Motor neuron (in vitro differentiated cells): Measurements from ENCODE around the gene GATA2. TPM values are rescaled to one million over a fixed set of nuclear protein-coding genes. Genes with fewer than 3 reads are reported as not detected.

Experiments
- ATAC-seq, 8 experiments: fragments of 200-7000 bp; cut with Tn5 transposase; replicated peaks in 6 of 8; 2 replicates each; pipeline ENCODE4 v1.8.0; 2021; ENCODE audit warnings: mild to moderate bottlenecking in 8 of 8, moderate library complexity in 8 of 8
- H3K27ac ChIP-seq, 2 donors: fragments of 250-450 bp; sonication (Bioruptor Pico); 2 replicates each; pipeline ENCODE4 v1.9.0; 2021; ENCODE audit warnings: antibody characterized with exemption in 2 of 2, mild to moderate bottlenecking in 2 of 2, moderate library complexity in 1 of 2
- H3K4me1 ChIP-seq, 2 donors: fragments of 250-450 bp; sonication (Bioruptor Pico); replicated peaks in 1 of 2; 2 replicates each; pipeline ENCODE4 v1.6.1; 2021; ENCODE audit warnings: antibody characterized with exemption in 2 of 2, mild to moderate bottlenecking in 2 of 2, moderate library complexity in 1 of 2
- H3K4me3 ChIP-seq, 5 donors: fragments of 250-450 bp; sonication (Bioruptor Pico); 2 replicates each; pipeline ENCODE4 v1.9.0; 2021; ENCODE audit warnings: antibody characterized with exemption in 5 of 5, mild to moderate bottlenecking in 5 of 5, moderate library complexity in 4 of 5
- WGBS, 10 experiments: fragments of 450-650 bp; shearing (Covaris generic); methylation state at CpG; one replicate each; pipeline ENCODE4 v1.0.0; 2022; 5-methylcytosine and 5-hydroxymethylcytosine counted together
- in situ Hi-C, 9 experiments: fragments of 400-800 bp; cut with MboI; loops; one replicate each; pipeline ENCODE4 v1.15.0; 2021; ENCODE audit warnings: low sequenced_read_pairs in 9 of 9, low pct_unique_long_range_greater_than_20kb in 2 of 9; ENCODE audit not compliant: unreplicated experiment in 9 of 9
- total RNA-seq, 8 experiments: library from RNA; unstranded; fragments of 300-600 nt; gene quantifications; 2 replicates each; pipeline versions ENCODE4 v1.2.3 to v1.2.4, GENCODE V29; 2022

The GATA2 gene
- total RNA-seq, 8 experiments from 2014 or later: 0.27 to 14.8 (median 1.6) TPM

DNA sequence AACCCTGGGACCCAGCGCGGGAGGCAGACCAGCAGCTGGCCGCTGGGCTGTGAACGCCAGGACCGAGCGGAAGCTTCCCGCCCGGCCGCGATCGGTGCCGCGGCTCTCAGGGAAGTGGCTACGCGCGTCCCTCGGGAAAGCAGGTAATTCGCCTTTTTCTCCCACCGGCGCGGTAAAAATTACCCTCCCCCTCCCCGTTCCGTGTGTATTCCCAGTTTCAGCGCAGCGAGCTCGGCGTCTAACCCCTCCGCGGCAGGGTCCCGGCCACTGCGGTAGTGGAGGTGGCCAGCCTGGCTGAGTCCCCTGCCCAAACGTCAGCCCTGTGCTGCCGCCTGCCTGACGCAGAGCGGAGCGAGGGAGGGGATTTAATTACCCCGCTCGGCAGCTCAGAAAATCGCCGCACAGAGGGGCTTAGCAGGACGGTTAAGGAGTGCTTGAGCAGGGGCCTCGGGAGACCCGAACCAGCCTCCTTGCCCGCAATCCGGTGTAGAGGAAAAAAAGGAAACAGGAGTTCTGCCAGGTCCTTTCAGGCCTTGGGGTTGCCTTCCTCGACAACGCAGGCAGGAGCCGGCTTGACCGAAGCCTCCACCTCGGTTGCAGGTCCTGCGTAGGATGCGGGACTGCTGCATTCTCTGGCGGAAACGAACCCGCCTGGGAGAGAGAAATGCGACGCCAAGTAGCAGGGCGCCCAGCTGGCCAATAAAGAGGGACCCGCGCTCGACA, 2.9 kb downstream of the GATA2 start:
- in situ Hi-C loops: loop anchor here in 1 of 9 experiments (25.0 kb wide), 1 partner anchor 403 kb away; no protein-coding TSS in a partner anchor

DNA sequence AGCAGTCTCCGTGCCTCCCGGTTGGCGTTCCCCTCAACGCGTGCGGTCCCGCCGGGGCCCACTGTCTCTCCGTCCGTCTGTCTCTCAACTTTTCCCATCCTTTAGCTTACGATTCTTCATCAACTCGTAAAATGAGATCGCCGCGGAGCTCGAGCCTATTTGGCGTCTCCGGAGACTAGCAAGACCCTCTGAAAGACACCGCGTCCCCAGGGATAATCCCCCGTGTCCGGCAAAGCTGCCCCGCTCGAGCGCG, 3.4 kb downstream of the GATA2 start:
- peak overlapping the region in 3 of 5 donors; percentile 15 to 25 (median 24) for H3K4me3 ChIP-seq
- 0 to 4% (median 1%) methylated on average over 6 to 25 of the region's 26 CpGs; no CpG with 5 or more reads in 5 of the 10 experiments for WGBS, 10 experiments
- no peak overlapping the region for H3K27ac ChIP-seq
- no peak for ATAC-seq
- H3K4me1 ChIP-seq: peaks cover 20 to 37% of the 10 kb centered on the region in 2 donors
- in situ Hi-C loops: loop anchor here in 1 of 9 experiments (25.0 kb wide), 1 partner anchor 402 kb away; no protein-coding TSS in a partner anchor

More for the DNA sequence above, 2.9 kb downstream of the GATA2 start:
- peak overlapping the region in 3 of 5 donors; percentile 15 to 25 (median 24) for H3K4me3 ChIP-seq
- 0 to 8% (median 2%) methylated on average over 1 to 23 of the region's 61 CpGs; no CpG with 5 or more reads in 4 of the 10 experiments for WGBS, 10 experiments
- no peak overlapping the region for H3K27ac ChIP-seq
- peaks cover 20 to 37% of the 10 kb centered on the region in 2 donors for H3K4me1 ChIP-seq
- ATAC-seq: peak; percentile 4 to 57 (median 28)

DNA sequence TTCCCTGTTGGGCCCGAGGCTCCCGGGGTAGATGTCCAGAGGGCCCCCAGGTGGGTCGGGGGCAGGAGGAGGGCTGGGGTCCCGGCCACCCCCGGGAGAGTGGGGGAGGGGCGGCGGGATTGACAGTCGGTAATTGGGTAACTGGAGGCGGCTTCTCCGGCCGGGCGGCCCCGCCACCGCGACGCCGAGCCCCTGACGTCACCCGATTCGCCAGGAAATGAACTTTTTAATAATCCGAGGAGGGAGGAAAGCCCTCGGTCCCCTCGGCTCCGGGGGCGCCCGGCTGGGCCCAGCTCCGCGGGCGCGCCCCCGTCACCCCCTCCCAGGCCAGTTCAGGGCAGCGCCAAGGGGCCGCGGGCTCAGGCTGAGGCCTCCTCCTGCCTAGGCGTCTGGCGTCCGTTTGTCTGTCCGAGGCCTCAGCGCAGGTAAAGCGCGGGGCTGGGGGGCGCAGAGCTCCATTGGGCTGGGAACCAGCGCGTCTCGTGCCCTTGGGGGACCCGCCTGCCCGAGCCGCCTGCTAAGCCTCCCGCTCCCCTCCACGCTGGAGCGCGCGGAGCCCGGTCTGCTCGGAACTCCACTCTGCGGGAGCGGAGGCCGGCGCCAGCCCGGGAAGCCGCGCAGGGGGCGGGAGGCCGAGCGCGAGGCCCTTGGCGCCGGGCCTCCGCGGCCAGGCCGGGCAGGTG, 3.9 kb downstream of the GATA2 start:
- WGBS, 10 experiments: 0 to 3% (median 0%) methylated on average over 3 to 9 of the region's 71 CpGs; no CpG with 5 or more reads in 3 of the 10 experiments
- in situ Hi-C loops: loop anchor here in 1 of 9 experiments (25.0 kb wide), 1 partner anchor 402 kb away; no protein-coding TSS in a partner anchor
- peak in 6 of 8 experiments; percentile 3 to 20 (median 8) for ATAC-seq
- Histone ChIP-seq H3K27ac (no peak overlapping the region), H3K4me1 (peaks cover 20 to 37% of the 10 kb centered on the region in 2 donors), H3K4me3 (peak overlapping the region in 3 of 5 donors; percentile 15 to 25 (median 24))

DNA sequence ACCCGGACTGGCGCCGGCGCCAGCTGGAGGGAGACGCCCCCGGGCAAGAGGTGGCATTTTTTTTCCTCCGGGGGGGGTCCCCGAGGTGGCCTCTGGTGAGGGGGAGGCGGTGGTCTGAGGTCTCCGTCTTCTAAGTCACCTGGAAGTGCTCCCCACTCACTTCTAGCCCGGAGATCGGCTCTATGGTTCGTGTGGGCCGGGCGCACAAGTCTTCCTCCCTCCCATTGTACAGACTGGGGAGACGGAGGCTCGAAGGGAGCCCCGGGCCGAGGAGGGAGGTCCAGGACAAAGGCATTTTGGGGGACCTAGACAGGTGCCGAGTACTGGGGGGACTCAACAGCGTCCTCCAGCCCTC, 4.4 kb downstream of the GATA2 start:
- in situ Hi-C loops: loop anchor here in 1 of 9 experiments (25.0 kb wide), 1 partner anchor 401 kb away; no protein-coding TSS in a partner anchor
- H3K4me1 ChIP-seq: peaks cover 20 to 40% of the 10 kb centered on the region in 2 donors
- 20% methylated on average over 2 of the region's 21 CpGs; no CpG with 5 or more reads in 9 of the 10 experiments for WGBS, 10 experiments
- no peak overlapping the region for H3K27ac ChIP-seq
- H3K4me3 ChIP-seq: peak overlapping the region in 2 of 5 donors; percentile 15 to 25
- ATAC-seq: no peak

DNA sequence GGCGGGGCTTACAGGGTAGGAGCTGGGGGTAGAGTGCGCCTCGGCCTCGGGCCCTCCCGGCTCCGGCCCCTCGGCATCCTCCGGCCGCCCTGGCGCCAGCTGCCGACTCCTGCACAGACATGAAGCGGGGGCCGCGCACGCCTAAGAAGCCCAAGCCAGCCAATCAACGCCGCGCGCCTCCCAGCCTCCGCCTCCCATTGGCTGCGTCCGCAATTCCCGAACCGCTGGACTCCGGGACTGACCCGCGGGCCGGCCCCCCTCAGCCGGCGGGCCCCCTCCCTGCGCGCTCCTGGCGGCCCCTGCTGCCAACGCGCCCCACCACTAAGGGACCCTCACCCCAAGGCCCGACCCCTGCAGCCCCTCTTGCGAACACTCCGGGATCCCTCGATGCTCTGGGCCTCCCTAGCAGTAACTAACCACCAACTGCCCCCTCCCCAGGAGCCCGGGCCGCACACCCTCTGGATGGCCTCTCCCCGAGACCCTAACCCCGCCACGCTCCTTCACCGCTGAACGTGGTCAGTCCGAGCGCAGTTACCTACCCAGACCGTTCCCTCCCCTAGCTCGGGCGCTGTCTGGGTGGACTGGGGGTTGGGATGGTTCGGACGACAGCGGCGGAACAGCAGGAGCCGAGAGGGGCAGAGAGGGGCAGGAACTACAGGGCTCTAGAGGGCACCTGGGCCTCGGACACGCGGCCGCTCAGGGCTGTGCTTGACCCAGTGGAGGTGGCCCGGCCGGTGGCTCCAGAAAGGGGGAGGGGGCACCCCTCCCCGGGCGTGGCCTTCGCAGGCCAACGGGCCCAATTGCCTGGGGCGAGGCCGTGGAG, 5.0 kb downstream of the GATA2 start:
- peak; percentile 69 to 84 (median 77) for ATAC-seq
- Histone ChIP-seq H3K27ac (no peak overlapping the region), H3K4me1 (peaks cover 24 to 44% of the 10 kb centered on the region in 2 donors), H3K4me3 (peak overlapping the region in 4 of 5 donors; percentile 12 to 19 (median 15))
- in situ Hi-C loops: loop anchor here in 1 of 9 experiments (25.0 kb wide), 1 partner anchor 401 kb away; no protein-coding TSS in a partner anchor
- 0% methylated on average over 3 to 17 of the region's 68 CpGs; no CpG with 5 or more reads in 8 of the 10 experiments for WGBS, 10 experiments

DNA sequence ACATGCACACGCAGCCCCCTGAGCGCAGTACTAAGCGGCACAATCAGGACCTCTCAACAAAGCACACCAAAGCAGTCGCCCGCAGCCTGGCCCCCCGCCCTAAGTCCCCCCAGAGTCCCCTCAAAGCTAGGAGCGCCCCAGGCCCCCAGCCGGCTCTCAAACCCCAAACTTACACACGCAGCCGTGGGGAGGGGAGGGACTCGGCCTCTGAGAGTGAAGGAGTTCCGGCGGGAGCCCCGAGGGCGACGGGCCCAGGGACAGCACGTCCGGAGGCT, 5.5 kb downstream of the GATA2 start:
- no CpG with 5 or more reads among the region's 18 CpGs for WGBS, 10 experiments
- H3K4me1 ChIP-seq: peaks cover 27 to 47% of the 10 kb centered on the region in 2 donors
- peak overlapping the region in 4 of 5 donors; percentile 12 to 19 (median 15) for H3K4me3 ChIP-seq
- ATAC-seq: peak in 3 of 8 experiments; percentile 1 to 5 (median 1)
- H3K27ac ChIP-seq: no peak overlapping the region
- in situ Hi-C loops: loop anchor here in 1 of 9 experiments (25.0 kb wide), 1 partner anchor 400 kb away; no protein-coding TSS in a partner anchor

DNA sequence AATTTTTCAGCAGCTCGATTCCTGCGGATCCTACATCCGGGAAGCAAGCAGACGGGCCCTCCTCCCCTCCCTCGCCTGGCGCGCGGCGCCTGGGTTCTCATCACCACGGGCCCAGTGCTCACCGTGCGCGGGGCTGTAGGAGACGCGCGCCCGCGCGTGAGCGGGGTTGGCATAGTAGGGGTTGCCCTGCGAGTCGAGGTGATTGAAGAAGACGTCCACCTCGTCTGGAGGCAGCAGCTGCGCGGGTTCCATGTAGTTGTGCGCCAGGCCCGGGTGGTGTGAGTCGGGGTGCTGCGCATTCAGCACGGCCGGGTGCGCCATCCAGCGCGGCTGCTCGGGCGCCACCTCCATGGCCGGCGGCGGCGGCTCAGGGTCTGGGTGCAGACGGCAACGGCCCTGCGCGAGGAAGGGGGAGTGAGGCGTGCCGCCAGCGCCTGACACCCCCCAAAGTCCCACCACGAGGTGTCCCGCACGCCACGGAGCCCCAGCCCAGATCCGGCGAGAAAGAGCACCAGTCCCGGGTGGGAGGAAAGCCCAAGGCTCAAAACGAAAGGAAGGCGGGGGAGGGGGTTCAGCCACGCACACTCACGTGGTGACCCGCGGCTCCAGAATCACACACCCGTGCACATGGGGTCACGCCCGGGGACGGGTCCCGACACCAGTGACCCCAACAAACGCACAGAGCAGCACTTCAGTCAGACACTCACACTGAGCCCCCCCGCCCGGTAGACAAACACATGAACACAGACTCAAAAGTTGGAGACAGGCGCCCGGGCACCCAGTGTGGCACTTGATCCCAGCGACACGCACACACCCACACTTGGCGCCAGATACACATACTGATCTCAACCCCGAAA, 6.1 kb downstream of the GATA2 start:
- peak overlapping the region in 3 of 5 donors; percentile 11 to 12 (median 12) for H3K4me3 ChIP-seq
- ATAC-seq: peak in 1 of 8 experiments; percentile 1
- H3K27ac ChIP-seq: no peak overlapping the region
- peaks cover 27 to 48% of the 10 kb centered on the region in 2 donors for H3K4me1 ChIP-seq
- in situ Hi-C loops: loop anchor here in 1 of 9 experiments (25.0 kb wide), 1 partner anchor 400 kb away; no protein-coding TSS in a partner anchor
- WGBS, 10 experiments: 0 to 6% (median 0%) methylated on average over 3 to 14 of the region's 75 CpGs; no CpG with 5 or more reads in 5 of the 10 experiments

DNA sequence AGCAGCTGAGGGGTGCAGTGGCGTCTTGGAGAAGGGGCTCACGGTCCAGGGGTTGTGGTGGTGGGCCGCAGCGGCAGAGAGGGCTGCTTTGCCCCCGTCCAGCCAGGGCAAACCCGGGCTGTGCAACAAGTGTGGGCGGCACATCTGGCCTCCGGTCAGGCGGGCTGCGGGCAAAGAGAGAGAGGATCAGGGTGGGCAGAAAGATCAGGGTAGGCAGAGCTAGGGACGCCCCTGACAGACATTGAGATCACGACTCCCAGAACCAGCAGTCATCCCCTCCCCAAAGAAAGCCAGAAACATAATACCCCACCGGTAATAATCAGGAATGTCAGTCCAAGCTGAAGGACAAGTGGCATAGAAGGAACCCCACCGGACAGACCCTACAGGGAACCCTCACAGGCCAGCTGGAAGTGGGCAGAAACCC, 6.8 kb downstream of the GATA2 start:
- Histone ChIP-seq H3K27ac (no peak overlapping the region), H3K4me3 (no peak overlapping the region), H3K4me1 (peaks cover 27 to 55% of the 10 kb centered on the region in 2 donors)
- 0 to 30% (median 3%) methylated on average over 1 to 7 of the region's 14 CpGs; no CpG with 5 or more reads in 5 of the 10 experiments for WGBS, 10 experiments
- in situ Hi-C loops: loop anchor here in 1 of 9 experiments (25.0 kb wide), 1 partner anchor 399 kb away; no protein-coding TSS in a partner anchor
- ATAC-seq: no peak

DNA sequence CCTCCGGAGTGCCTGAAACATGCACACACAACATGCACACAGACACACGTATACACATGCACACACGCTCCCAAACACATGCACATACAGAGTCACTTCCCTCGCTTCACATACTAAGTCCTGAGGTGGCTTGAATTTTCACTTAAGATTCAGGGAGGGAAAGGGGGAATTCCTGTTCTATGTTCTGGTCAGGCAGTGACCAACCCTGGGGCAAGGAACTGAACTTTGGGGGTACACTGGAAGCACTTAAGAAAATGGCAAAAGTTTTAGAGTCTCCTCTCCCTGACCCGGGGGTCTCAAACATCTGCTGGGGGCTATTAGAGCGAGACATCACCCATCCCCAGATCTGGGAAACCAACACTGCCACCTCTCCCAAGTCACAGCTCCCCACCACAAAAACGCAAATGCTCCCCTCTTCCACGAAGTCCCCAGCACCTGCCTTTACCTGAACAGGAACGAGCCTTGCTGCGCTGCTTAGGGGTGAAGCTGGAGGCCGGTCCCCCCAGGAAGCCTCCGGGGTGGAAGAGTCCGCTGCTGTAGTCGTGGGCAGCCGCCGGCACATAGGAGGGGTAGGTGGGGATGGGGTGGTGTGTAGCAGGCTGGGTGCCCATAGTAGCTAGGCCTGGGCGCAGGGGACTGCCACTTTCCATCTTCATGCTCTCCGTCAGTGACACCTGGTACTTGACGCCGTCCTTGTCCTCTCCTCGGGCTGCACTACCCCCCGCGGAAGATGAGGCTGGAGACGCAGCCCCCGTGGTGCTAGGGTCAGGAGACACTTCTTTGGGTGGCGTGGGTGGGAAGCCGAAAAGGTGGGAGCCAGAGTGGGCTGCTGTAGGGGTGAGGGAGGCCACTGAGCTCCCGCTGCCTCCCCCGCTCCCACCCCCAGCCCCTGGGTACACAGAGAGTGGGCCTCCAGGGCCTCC, 7.5 kb downstream of the GATA2 start:
- 0 to 80% (median 23%) methylated on average over 1 to 6 of the region's 29 CpGs; no CpG with 5 or more reads in 2 of the 10 experiments for WGBS, 10 experiments
- H3K4me3 ChIP-seq: no peak overlapping the region
- in situ Hi-C loops: loop anchor here in 1 of 9 experiments (25.0 kb wide), 1 partner anchor 398 kb away; no protein-coding TSS in a partner anchor
- H3K27ac ChIP-seq: no peak overlapping the region
- no peak for ATAC-seq
- peaks cover 27 to 56% of the 10 kb centered on the region in 2 donors for H3K4me1 ChIP-seq

DNA sequence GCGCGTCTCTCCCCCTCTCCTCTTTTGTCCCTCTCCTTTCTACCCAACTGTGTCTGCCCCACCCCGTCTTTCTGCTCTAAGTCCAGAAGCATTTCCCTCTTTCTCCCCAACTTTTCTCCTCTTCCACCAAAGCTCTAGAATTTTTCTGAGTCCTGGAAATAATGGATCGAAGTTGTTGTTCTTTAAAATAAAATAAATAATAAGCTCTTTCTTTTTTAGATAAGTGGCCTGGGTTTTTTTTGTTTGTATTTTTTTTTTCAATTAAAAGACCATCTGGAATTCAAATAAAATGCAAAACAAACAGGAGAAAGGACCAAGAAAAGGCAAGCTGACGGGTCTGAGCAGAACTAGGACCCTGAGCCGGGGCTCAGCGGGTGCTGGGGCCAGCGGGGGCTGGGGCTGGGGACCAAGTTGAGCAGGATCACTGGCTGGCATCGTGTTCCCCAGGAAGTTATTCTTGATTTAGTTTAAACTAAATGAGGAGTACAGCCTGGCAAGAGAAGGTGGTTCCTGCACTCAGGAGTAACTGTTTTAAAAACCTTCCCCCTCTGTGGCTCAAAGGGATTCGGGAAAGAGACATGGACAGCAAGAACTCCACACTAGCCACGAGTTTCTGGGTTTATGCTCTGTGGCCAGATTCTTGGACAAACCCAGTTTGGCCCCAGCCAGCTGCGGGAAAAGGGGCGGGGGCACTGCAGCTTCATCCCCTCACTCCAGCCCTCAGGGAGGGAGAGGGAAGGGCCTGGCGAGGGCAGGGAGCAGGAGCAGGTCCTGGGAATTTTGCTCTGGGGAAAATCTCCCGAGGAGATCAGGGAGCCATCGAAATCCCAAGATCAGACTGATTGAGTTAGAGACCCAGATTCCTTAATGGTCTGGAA, 8.4 kb downstream of the GATA2 start:
- Histone ChIP-seq H3K4me1 (peaks cover 21 to 56% of the 10 kb centered on the region in 2 donors), H3K4me3 (no peak overlapping the region), H3K27ac (no peak overlapping the region)
- in situ Hi-C loops: loop anchor here in 1 of 9 experiments (25.0 kb wide), 1 partner anchor 397 kb away; no protein-coding TSS in a partner anchor
- WGBS, 10 experiments: 0 to 100% (median 22%) methylated on average over 1 to 6 of the region's 16 CpGs; no CpG with 5 or more reads in 1 of the 10 experiments
- ATAC-seq: no peak
